Neuronal stem cell (in vitro differentiated cells): Measurements from ENCODE around the gene APC2.

Experiments used
- DNase-seq: peaks from one replicate; pipeline ENCODE4 v3.0.0-alpha.2; 2013; ENCODE audit warnings: low spot score
- H2AFZ ChIP-seq: one replicate; pipeline ENCODE4 v1.6.1; 2013; ENCODE audit warnings: mild to moderate bottlenecking, low read length, inconsistent platforms
- H2AK5ac ChIP-seq: 2 replicates; pipeline ENCODE4 v1.6.1; 2013; ENCODE audit warnings: low read depth, mild to moderate bottlenecking, inconsistent platforms, low read length, moderate library complexity, mixed read lengths
- H2BK120ac ChIP-seq: 2 replicates; pipeline ENCODE4 v1.6.1; 2013; ENCODE audit warnings: low read depth, mild to moderate bottlenecking, inconsistent platforms, low read length, moderate library complexity, mixed read lengths
- H2BK12ac ChIP-seq: one replicate; pipeline ENCODE4 v1.6.1; 2013; ENCODE audit warnings: low read length, inconsistent platforms
- H2BK15ac ChIP-seq: 2 replicates; pipeline ENCODE4 v1.6.1; 2013; ENCODE audit warnings: mild to moderate bottlenecking, low read length, inconsistent platforms, mixed read lengths
- H2BK5ac ChIP-seq: one replicate; pipeline ENCODE4 v1.6.1; 2013; ENCODE audit warnings: inconsistent platforms, mild to moderate bottlenecking, low read length, moderate library complexity
- H3K14ac ChIP-seq: one replicate; pipeline ENCODE4 v1.6.1; 2013; ENCODE audit warnings: low read length, inconsistent platforms
- H3K18ac ChIP-seq: 2 replicates; pipeline ENCODE4 v1.6.1; 2013; ENCODE audit warnings: low read length, inconsistent platforms
- H3K23ac ChIP-seq: 2 replicates; pipeline ENCODE4 v1.6.1; 2013; ENCODE audit warnings: low read depth, mild to moderate bottlenecking, mixed read lengths, low read length, inconsistent platforms; ENCODE audit not compliant: poor library complexity
- H3K27ac ChIP-seq: replicated peaks from 3 replicates; pipeline ENCODE4 v1.5.1; 2013; ENCODE audit warnings: low read length, inconsistent platforms
- H3K27me3 ChIP-seq, 3 experiments: 2 replicates each; pipeline ENCODE4 v1.6.1; 2013; ENCODE audit warnings: low read length in 3 of 3, mild to moderate bottlenecking in 2 of 3, inconsistent platforms in 1 of 3, low read depth in 1 of 3, mixed read lengths in 1 of 3, moderate library complexity in 1 of 3; ENCODE audit not compliant: control insufficient read depth in 3 of 3, insufficient read depth in 3 of 3
- H3K36me3 ChIP-seq, 2 donors: replicated peaks in 1 of 2; 2 replicates each; pipeline ENCODE4 v1.6.1; 2013; ENCODE audit warnings: low read length in 2 of 2; ENCODE audit not compliant: control insufficient read depth in 2 of 2, insufficient read depth in 2 of 2
- H3K4ac ChIP-seq: 2 replicates; pipeline ENCODE4 v1.6.1; 2013; ENCODE audit warnings: inconsistent platforms, mild to moderate bottlenecking, low read length, moderate library complexity
- H3K4me1 ChIP-seq, 2 donors: 1 replicate in 1 of 2; 2 replicates in 1 of 2; pipeline ENCODE4 v1.6.1; 2013; ENCODE audit warnings: low read length in 2 of 2, low read depth in 1 of 2; ENCODE audit not compliant: control insufficient read depth in 2 of 2, insufficient read depth in 1 of 2
- H3K4me2 ChIP-seq: one replicate; pipeline ENCODE4 v1.6.1; 2013; ENCODE audit warnings: mild to moderate bottlenecking, low read length, inconsistent platforms; ENCODE audit not compliant: insufficient read depth, poor library complexity, severe bottlenecking
- H3K4me3 ChIP-seq, 2 donors: 2 replicates each; pipeline ENCODE4 v1.5.1; 2013; ENCODE audit warnings: low read length in 2 of 2, mild to moderate bottlenecking in 2 of 2, inconsistent platforms in 1 of 2, moderate library complexity in 1 of 2
- H3K79me1 ChIP-seq: one replicate; pipeline ENCODE4 v1.6.1; 2013; ENCODE audit warnings: low read depth, mild to moderate bottlenecking, inconsistent platforms, low read length, moderate library complexity
- H3K9ac ChIP-seq: one replicate; pipeline ENCODE4 v1.6.1; 2013; ENCODE audit warnings: mild to moderate bottlenecking, low read depth, low read length, inconsistent platforms; ENCODE audit not compliant: poor library complexity
- H3K9me3 ChIP-seq, 2 donors: replicated peaks in 1 of 2; 2 replicates each; pipeline versions ENCODE3 to v1.6.1; 2013; ENCODE audit warnings: low read length in 2 of 2, mild to moderate bottlenecking in 2 of 2, inconsistent platforms in 1 of 2, low read depth in 1 of 2, mixed read lengths in 1 of 2, moderate library complexity in 1 of 2; ENCODE audit not compliant: control insufficient read depth in 2 of 2, insufficient read depth in 1 of 2
- H4K8ac ChIP-seq: one replicate; pipeline ENCODE4 v1.6.1; 2013; ENCODE audit warnings: low read depth, mild to moderate bottlenecking, inconsistent platforms, low read length, moderate library complexity
- H4K91ac ChIP-seq: one replicate; pipeline ENCODE4 v1.6.1; 2013; ENCODE audit warnings: low read length, low read depth, mild to moderate bottlenecking, inconsistent platforms; ENCODE audit not compliant: poor library complexity
- WGBS, 2 donors: extraction: QIAGEN DNeasy Blood & Tissue Kit; methylation state at CpG; one replicate each; pipeline ENCODE4 v1.1.7; 2013; ENCODE audit warnings: missing lambda C conversion rate in 2 of 2, mixed read lengths in 1 of 2; ENCODE audit not compliant: insufficient read length in 2 of 2, insufficient replicate concordance in 1 of 2; ENCODE audit errors: extremely low coverage in 2 of 2; 5-methylcytosine and 5-hydroxymethylcytosine counted together

Gene APC2

GRCh38 chr19:1407528-1408299 is 42.2 kb upstream of the APC2 start, which contains the start of gene DAZAP1:
DAZAP1 (plus strand) TSS chr19:1407586; CDS start chr19:1407774, 188 bp downstream.
- Histone ChIP-seq H2BK12ac (no peak within 1 kb of the TSS), H2BK15ac (peak within 1 kb of the TSS; percentile 67), H2BK5ac (peak within 1 kb of the TSS; percentile 90), H3K27me3 (no peaks in the 10 kb centered on the region), H3K36me3 (peaks cover 11 to 36% of the 10 kb centered on the region in 2 donors), H3K14ac (peak within 1 kb of the TSS; percentile 63), H2BK120ac (no peak within 1 kb of the TSS), H2AK5ac (peak within 1 kb of the TSS; percentile 88), H3K4ac (peak within 1 kb of the TSS; percentile 66), H3K23ac (peak within 1 kb of the TSS; percentile 55), H3K9me3 (no peaks in the 10 kb centered on the region), H3K18ac (peak within 1 kb of the TSS; percentile 97), H3K79me1 (peaks cover 34% of the 10 kb centered on the region), H3K4me1 (peaks cover 12 to 18% of the 10 kb centered on the region in 2 donors), H3K9ac (peak within 1 kb of the TSS; percentile 98), H3K27ac (no peak within 1 kb of the TSS), H3K4me2 (peak within 1 kb of the TSS; percentile 95), H3K4me3 (peak within 1 kb of the TSS; percentile 70 to 92), H4K91ac (no peak within 1 kb of the TSS), H4K8ac (no peak within 1 kb of the TSS), H2AFZ (peak within 1 kb of the TSS; percentile 95)
- no peak for DNase-seq
- WGBS, 2 donors: no CpG with 5 or more reads among the region's 121 CpGs

- Histone ChIP-seq H3K4ac (peak overlapping the region; percentile 66), H2BK12ac (no peak overlapping the region), H3K18ac (peak overlapping the region; percentile 97), H3K4me1 (peaks cover 12 to 16% of the 10 kb centered on the region in 2 donors), H3K14ac (peak overlapping the region; percentile 63), H2BK5ac (peak overlapping the region; percentile 90), H3K4me2 (peak overlapping the region; percentile 95), H3K9ac (peak overlapping the region; percentile 75), H2AFZ (no peak overlapping the region), H3K27ac (no peak overlapping the region), H2AK5ac (peak overlapping the region; percentile 88), H3K9me3 (no peaks in the 10 kb centered on the region), H4K8ac (no peak overlapping the region), H4K91ac (no peak overlapping the region), H3K23ac (peak overlapping the region; percentile 55), H3K79me1 (peaks cover 38% of the 10 kb centered on the region), H2BK120ac (no peak overlapping the region), H2BK15ac (peak overlapping the region; percentile 67), H3K4me3 (peak overlapping the region; percentile 70 to 92), H3K27me3 (no peaks in the 10 kb centered on the region), H3K36me3 (peaks cover 18 to 45% of the 10 kb centered on the region in 2 donors)
- DNase-seq: peak; percentile 35
- no CpG with 5 or more reads among the region's 69 CpGs for WGBS, 2 donors
Measured at GRCh38 chr19:1408300-1409203, 41.4 kb upstream of the APC2 start.

- Histone ChIP-seq H2BK15ac (no peak overlapping the region), H3K4me2 (peak overlapping the region; percentile 95), H2BK120ac (no peak overlapping the region), H3K4ac (no peak overlapping the region), H4K91ac (no peak overlapping the region), H3K14ac (no peak overlapping the region), H3K4me3 (peak overlapping the region; percentile 70 to 92), H3K9me3 (no peaks in the 10 kb centered on the region), H4K8ac (no peak overlapping the region), H3K27me3 (no peaks in the 10 kb centered on the region), H3K23ac (peak overlapping the region; percentile 83), H3K18ac (no peak overlapping the region), H2AFZ (no peak overlapping the region), H2BK5ac (no peak overlapping the region), H3K9ac (peak overlapping the region; percentile 75), H2AK5ac (no peak overlapping the region), H3K4me1 (peaks cover 12 to 16% of the 10 kb centered on the region in 2 donors), H2BK12ac (no peak overlapping the region), H3K27ac (no peak overlapping the region), H3K79me1 (peaks cover 38% of the 10 kb centered on the region), H3K36me3 (peaks cover 18 to 51% of the 10 kb centered on the region in 2 donors)
- no peak for DNase-seq
- no CpG with 5 or more reads among the region's 33 CpGs for WGBS, 2 donors
Measured at GRCh38 chr19:1409204-1410005, 40.5 kb upstream of the APC2 start.
